ENCODE measurements around the gene DRAM1.
"Not testable (repeated sequence)": the region's sequence is repeated elsewhere in the genome, so short reads cannot be mapped to it uniquely, and the experiment has no call there.

DRAM1 gene

GRCh38 chr12:101884174-101884573 is 6.8 kb downstream of the DRAM1 start:
- TF ChIP-seq, protein P1, sequence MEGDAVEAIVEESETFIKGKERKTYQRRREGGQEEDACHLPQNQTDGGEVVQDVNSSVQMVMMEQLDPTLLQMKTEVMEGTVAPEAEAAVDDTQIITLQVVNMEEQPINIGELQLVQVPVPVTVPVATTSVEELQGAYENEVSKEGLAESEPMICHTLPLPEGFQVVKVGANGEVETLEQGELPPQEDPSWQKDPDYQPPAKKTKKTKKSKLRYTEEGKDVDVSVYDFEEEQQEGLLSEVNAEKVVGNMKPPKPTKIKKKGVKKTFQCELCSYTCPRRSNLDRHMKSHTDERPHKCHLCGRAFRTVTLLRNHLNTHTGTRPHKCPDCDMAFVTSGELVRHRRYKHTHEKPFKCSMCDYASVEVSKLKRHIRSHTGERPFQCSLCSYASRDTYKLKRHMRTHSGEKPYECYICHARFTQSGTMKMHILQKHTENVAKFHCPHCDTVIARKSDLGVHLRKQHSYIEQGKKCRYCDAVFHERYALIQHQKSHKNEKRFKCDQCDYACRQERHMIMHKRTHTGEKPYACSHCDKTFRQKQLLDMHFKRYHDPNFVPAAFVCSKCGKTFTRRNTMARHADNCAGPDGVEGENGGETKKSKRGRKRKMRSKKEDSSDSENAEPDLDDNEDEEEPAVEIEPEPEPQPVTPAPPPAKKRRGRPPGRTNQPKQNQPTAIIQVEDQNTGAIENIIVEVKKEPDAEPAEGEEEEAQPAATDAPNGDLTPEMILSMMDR (IDR thresholded peaks at IDR 0.05; ENCODE audit: insufficient read depth, low read depth, low read length, missing control alignments): no peak
- H3K4me3 ChIP-seq (ENCODE audit: low read depth, low read length): no peak overlapping the region
- no peak for DNase-seq (ENCODE audit: low read depth)

DNA sequence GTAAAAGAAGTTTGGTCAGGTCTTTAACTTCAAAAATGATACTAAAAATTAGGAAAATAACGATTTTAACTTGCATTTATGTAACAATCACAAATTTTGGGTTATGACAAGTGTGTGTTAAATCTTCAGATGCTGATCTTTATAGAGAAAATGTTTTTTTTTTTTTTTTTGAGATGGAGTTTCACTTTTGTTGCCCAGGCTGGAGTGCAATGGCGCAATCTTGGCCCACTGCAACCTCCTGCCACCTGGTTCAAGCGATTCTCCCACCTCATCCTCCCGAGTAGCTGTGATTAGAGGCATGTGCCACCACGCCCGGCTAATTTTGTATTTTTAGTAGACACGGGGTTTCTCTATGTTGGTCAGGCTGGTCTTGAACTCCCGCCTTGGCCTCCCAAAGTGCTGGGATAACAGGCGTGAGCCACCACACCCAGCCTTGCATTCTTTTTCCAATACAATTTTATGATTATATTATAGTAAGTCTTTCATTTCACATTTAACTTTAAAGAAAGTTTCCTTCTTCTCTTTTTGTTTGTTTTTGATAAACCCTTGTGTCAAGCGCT is 7.5 kb downstream of the DRAM1 start:
- not testable (repeated sequence) for H3K4me3 ChIP-seq (ENCODE audit: low read depth, low read length); DNase-seq (ENCODE audit: low read depth)

- H3K4me3 ChIP-seq (ENCODE audit: low read depth, low read length): no peak overlapping the region
- no peak for DNase-seq (ENCODE audit: low read depth)
- TF ChIP-seq, protein P1 (IDR thresholded peaks at IDR 0.05; ENCODE audit: insufficient read depth, low read depth, low read length, missing control alignments): no peak
These were observed 8.7 kb downstream of the DRAM1 start for GRCh38 chr12:101885912-101886561.

GRCh38 chr12:101889211-101889752 is 11.9 kb downstream of the DRAM1 start:
- H3K4me3 ChIP-seq (ENCODE audit: low read depth, low read length): no peak overlapping the region
- DNase-seq (ENCODE audit: low read depth): no peak
- TF ChIP-seq, protein P1 (IDR thresholded peaks at IDR 0.05; ENCODE audit: insufficient read depth, low read depth, low read length, missing control alignments): no peak

DNA sequence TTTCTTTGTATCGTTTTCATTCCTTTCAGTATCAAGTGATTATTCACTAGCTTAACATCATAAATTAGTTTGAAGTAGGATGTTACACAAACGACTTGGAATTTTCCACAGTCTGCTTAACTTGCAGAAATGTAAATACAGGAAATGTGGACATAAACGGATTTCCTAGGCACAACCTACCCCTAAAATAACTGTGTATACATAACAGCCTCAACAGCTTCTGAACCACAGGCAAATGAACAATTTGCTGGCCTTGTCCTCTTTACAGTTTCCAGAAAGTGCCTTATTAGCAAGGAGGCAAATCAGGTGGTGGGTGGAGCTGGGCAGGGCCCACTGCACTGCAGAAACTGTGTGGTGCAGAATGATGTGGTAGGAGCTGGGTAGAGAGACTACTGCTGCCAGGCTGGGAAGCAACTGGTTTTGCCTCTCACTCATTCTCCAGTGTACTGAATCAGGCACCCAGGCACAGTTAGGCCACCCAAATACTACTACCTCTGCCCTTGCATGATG is 14.1 kb downstream of the DRAM1 start:
- DNase-seq (ENCODE audit: low read depth): peak; percentile 70
- TF ChIP-seq, protein P1 (IDR thresholded peaks at IDR 0.05; ENCODE audit: insufficient read depth, low read depth, low read length, missing control alignments): no peak
- no peak overlapping the region for H3K4me3 ChIP-seq (ENCODE audit: low read depth, low read length)

DNA sequence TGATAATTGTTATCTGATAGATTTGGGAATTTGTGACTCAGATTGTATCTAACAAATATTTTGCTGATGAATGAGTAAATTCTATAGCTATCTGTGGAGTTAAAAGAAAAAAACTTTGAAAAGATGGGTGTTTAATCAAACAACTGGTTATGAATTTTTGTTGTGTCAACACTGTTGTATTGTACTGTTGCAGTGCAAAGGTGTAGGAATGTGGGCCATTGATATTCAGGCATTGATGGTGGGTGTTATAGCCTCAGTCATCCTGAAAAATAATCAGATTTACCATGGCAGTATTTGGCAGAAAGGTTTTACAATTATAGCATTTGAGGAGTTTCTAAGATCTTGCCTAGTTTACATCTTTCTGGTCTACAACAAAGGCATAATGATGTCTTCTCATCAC is 15.4 kb downstream of the DRAM1 start:
- TF ChIP-seq, protein P1 (IDR thresholded peaks at IDR 0.05; ENCODE audit: insufficient read depth, low read depth, low read length, missing control alignments): no peak
- DNase-seq (ENCODE audit: low read depth): no peak
- H3K4me3 ChIP-seq (ENCODE audit: low read depth, low read length): no peak overlapping the region

GRCh38 chr12:101901777-101902176 is 24.4 kb downstream of the DRAM1 start:
- TF ChIP-seq, protein P1 (IDR thresholded peaks at IDR 0.05; ENCODE audit: insufficient read depth, low read depth, low read length, missing control alignments): no peak
- H3K4me3 ChIP-seq (ENCODE audit: low read depth, low read length): no peak overlapping the region
- DNase-seq (ENCODE audit: low read depth): no peak
